HG03039 (cell line): ENCODE data around the gene C2.

ENCODE experiments used
- ATAC-seq: cut with Tn5 transposase; IDR thresholded peaks from one replicate; pipeline ENCODE4 v1.9.1; 2021; ENCODE audit warnings: mild to moderate bottlenecking, moderate library complexity; ENCODE audit not compliant: unreplicated experiment

C2 gene

DNA sequence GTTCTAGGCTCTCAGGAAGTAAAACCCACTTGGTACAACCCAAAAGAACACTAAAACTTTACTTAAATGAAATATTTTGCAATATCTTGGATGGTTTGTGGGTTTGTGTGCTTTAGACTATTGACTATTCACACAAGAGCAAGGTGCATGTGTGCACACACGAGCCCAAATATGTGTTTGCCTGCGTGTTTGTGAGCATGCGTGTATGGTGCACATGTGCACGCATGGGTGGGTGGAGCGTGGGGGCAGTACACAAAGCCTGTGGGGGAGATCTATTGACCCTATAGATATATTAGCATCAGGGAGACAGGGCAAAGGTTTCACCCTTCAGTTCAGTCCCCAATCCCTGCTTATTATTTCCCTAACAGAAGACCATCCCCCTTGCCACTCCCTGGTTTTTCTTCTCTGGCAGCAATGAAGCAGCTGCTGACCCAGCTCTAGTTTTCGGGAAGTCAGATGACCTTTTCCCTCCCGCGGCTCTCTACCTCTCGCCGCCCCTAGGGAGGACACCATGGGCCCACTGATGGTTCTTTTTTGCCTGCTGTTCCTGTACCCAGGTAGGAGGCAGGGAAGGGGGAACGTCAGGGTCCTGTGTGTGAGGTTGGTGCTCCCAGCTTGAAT is at the start of gene C2:
C2 (plus strand) TSS at position 476 of the 621 bp plus-strand sequence; CDS start at position 512, 36 bp downstream.
- no peak for ATAC-seq

DNA sequence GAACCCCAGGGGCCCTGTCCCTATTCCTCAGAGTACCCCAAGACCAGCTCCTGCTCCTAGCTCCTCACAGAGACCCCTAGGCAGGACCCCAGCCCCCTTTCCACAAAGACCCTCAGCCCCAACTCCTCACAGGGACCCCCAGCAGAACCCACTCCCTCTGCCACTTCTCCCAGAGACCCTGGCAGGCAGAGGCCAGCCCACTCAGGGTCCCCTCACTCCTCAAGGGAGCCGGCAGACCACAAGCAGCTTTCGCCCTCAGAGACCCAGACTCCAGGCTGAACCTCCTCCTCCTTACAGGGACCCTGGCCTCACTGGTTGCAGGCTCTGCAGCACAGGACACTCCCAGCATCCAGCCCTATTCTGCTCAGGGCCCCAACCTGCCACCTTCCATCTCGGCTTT is 49.3 kb upstream of the C2 start:
- ATAC-seq, result no peak

DNA sequence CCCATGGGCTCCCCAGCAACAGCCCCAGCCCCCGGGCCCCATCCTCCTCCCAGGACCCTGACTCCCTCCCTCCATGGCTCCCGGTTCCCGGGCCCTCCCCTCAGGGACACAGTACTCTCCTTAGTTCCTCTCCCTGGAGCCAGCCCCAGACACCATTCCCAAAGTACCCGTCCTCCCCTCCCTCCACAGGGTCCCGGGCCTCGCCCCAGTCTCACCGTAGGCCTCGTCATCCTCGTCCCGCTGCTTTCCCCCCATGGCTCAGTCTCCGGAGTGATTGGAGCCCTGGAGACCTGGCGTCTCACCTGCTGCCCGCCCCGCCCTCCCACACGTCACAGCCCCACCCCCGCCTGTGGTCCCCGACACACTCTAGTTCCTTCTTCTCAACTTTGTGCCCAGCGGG is 48.8 kb upstream of the C2 start, which contains the start of gene SLC44A4:
SLC44A4 (minus strand) TSS at position 272 of the 400 bp plus-strand sequence; CDS start at position 255, 17 bp downstream.
- no peak for ATAC-seq

GRCh38 chr6:31879143-31879542 is 48.4 kb upstream of the C2 start:
- no peak for ATAC-seq

DNA sequence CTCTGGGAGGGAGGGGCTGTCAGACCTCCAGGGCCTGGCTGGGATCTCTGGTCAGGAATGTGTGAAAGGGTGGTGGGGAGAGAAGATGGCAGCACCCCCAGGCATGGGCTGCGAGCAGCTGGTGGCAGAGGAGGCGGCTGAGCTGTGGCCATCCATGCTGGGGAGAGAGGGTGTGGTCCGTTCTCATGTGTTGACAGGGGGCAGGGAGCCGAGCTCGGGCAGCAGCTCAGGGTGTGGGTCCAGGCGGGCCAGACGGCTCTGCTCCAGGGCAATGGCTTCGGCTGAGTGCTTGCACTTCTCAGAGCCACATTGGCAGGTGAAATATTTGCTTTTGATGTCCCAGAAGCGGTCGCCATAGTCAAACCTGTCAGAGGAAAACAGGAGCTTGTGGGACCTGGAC is 47.6 kb upstream of the C2 start:
- ATAC-seq, result no peak

- no peak for ATAC-seq
These were observed 46.9 kb upstream of the C2 start for GRCh38 chr6:31880616-31881015.

DNA sequence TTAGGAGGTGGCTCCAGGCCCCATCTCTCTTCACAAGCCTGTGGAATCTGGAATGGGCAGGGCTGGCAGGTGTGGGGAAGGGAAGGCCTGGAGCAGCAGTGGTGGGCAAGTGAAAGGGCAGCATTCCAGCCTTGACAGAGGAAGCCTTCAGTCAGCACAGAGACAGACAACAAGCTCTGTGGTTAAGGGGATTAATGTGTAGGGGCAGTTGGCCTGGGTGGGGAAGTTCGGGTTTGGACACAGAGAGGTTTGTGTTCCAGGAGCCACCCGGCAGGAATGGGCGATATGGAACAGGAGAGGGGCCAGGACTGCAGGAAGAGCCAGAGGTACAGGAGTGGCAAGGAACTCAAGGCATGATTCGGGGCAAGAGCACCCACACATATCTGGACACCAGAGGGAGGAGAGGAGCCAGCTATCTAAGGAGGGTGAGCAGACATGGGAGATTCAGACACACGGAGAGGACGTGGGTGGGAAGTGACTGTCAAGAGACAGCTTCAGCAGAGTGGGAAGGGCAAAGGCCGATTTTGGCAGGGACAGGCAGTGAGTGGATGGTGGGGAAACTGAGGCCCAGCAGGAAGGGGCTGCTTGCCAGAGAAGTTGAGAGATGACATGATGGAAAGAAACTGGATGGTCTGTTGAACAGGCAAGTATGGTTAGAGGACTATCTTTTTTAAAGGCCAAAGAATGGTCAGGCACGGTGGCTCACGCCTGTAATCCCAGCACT is 46.2 kb upstream of the C2 start:
- no peak for ATAC-seq

DNA sequence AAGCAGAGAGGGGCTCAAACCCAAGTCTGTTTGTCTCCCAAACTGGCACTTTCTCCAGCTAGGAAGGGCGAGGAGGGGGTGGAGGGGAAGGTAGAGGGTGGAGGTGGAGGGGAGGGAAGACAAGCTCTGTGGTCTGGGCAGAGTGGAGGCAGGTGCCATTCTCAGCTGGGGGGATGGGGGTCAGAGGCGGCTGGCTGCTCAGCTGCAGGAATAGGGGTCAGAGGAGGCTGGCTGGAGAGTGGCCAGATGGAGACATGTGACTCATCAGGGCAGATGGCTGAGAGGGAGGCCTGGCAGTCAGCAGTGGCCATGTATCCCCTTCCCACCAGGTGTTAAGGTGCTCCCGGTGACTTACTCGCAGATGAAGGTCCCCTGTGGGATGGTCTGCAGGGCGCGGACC is 45.2 kb upstream of the C2 start:
- ATAC-seq, result no peak

- ATAC-seq, result no peak
These were observed 43.8 kb upstream of the C2 start for GRCh38 chr6:31883676-31884075.

DNA sequence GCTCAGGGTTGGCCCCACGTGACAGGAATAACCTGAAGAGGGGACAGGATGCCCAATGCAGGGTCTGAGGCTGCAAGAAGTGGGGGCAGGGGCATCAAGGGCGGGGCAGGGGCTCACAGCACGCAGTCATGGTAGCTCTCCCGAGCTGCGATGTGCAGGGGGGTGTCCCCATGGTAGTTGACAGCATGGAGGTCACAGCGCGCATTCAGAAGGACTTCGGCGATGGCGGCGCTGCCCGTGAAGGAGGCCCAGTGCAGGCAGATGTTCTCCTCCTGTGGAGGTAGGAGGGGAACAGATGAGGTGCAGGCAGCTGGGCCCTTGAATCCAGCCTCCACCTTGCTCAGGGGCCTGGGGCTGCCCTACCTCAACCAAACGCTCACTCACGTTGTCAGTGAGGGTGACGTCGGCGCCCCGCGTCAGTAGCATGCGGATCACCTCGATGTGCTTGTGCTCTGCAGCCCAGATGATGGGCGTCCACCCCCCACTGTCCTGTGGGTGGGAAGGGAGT is 42.9 kb upstream of the C2 start:
- ATAC-seq, result no peak

GRCh38 chr6:31886541-31886991 is 41.0 kb upstream of the C2 start:
- no peak for ATAC-seq

DNA sequence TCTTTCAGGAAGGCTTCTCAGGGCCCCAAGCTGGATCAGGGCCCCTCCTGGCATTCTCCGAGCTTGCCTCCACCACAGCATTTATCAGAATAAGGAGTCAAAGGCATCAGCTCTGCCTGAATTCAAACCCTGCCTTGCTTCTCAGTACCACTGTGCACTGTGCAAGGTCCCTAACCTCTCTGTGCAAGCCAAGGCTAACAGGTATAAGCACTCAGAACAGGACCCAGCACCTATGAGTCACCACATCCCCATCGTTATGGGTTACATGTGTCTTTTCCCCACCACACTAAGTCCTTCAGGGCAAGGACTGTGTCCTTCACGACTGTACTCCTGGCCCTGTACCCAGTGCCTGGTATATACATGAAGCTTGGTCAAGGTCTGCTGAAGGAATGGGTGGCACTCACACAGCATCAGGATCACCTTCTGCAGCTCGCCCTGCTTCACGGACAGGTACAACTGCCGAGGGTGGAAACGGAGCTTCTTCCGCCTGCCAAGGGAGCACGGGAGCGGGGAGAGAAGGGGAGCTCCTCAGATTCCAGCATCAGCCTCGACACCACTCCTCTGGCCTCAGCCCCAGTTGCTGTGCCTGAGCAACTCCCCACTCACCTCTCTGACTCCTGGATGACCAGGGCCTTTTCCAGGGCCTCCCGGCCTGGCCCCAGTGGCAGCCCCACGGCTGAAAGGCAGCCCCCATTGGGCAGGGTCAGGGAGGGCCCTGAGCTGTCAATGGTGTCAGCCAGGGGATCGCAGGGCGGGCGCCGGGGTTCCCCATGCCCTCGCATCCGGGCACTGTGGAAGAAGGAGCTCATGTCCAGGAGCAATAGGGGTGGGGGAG is 40.1 kb upstream of the C2 start:
- ATAC-seq, result no peak

GRCh38 chr6:31888276-31889258 is 39.0 kb upstream of the C2 start:
- ATAC-seq, result no peak

GRCh38 chr6:31889331-31889972 is 38.1 kb upstream of the C2 start:
- ATAC-seq, result no peak

GRCh38 chr6:31892821-31893220 is 34.7 kb upstream of the C2 start:
- ATAC-seq, result no peak

- ATAC-seq, result no peak
These were observed 31.0 kb upstream of the C2 start for GRCh38 chr6:31896493-31896855.

DNA sequence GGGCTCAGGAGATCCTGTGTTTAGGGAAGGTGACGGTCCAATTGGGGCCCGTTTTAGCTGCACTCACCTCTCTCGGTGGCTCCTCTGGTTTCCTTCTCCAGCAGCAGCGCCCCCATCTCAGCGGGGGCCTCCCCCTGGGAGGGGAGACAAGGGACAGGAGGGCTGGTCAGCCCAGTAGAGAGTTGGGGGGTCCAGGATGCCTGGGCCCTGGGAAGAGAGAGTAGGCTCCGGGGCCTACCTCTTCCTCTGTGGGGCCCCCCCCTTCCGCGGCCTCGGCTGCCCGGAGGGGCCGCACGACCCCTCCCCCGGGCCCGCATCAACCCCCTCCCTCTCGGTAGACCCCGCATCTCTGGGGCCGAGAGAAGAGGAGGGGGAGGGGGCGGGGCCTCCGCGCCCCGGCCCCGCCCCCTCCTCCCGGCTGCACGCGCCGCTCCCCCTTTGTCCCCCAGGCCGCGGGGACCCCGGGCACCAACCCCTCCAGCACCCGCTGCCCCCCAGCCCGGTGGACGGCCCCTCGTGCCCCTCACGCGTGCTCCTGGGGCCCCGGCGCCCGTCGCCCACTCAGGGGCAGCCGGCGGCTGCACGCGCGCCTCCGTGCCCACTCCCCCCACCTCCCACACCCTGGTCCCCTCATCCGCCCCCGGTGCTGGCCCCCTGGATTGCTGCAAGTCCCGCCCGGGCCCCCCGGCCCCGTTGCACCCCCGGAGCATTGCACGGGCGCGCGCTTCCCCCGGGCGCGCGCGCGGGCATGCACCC is 30.5 kb upstream of the C2 start:
- peak; percentile 6 for ATAC-seq

- ATAC-seq, result peak; percentile 43
These were observed 29.7 kb upstream of the C2 start, which contains the start of gene EHMT2 for GRCh38 chr6:31897612-31898382. Gene EHMT2 (minus strand): TSS chr6:31897698. CDS start chr6:31897677, 21 bp downstream.
